ENCODE results near the gene SELENOS. TPM values are rescaled to one million over a fixed set of nuclear protein-coding genes. Genes with fewer than 3 reads are reported as not detected.
"Not testable (repeated sequence)": the region's sequence is repeated elsewhere in the genome, so short reads cannot be mapped to it uniquely, and the experiment has no call there.

Gene SELENOS
- total and polyA plus RNA-seq, 11 donors = 38.7 to 209 (median 49.8) TPM

- Histone ChIP-seq H3K36me3 (peaks cover 0 to 46% (median 39%) of the 10 kb centered on the region in 9 donors), H3K4me3 (peak overlapping the region in 9 of 12 donors; percentile 75 to 99 (median 93)), H3K4me1 (peaks cover 4 to 41% (median 27%) of the 10 kb centered on the region in 12 donors), H3K9me3 (no peaks in the 10 kb centered on the region), H3K27me3 (no peaks in the 10 kb centered on the region), H3K27ac (peak overlapping the region in 2 of 12 donors; percentile 96 to 97)
- ATAC-seq (no peak), DNase-seq (no peak)
- intact Hi-C loops (cut with DNase I) = loop anchor here in 1 of 10 donors (10.0 kb wide), 1 partner anchor 432 kb away; the partner anchor contains the start of gene TARS3
- TF ChIP-seq CTCF (IDR thresholded peaks at IDR 0.05) = no peak
- no peak for TF ChIP-seq POLR2A (IDR thresholded peaks at IDR 0.05)
- 77 to 80% (median 78%) methylated on average over 10 of the region's 10 CpGs for WGBS, 4 donors
These were observed 15.8 kb upstream of the SELENOS start for GRCh38 chr15:101293122-101293521.

GRCh38 chr15:101288905-101289513, 11.7 kb upstream of the SELENOS start:
- WGBS, 4 donors = 80 to 83% (median 81%) methylated on average over 8 of the region's 8 CpGs
- H3K4me1 ChIP-seq = peaks cover 4 to 39% (median 22%) of the 10 kb centered on the region in 12 donors
- H3K9me3 ChIP-seq = peaks cover 0 to 3% (median 0%) of the 10 kb centered on the region in 12 donors
- H3K27me3 ChIP-seq = no peaks in the 10 kb centered on the region
- DNase-seq (no peak), ATAC-seq (peak in 2 of 4 donors; percentile 37 to 52)
- peak; percentile 45 to 70 (median 58) for TF ChIP-seq CTCF (IDR thresholded peaks at IDR 0.05)
- TF ChIP-seq POLR2A (IDR thresholded peaks at IDR 0.05) = no peak
- H3K27ac ChIP-seq = no peak overlapping the region
- intact Hi-C loops (cut with DNase I) = no loop called here
- H3K36me3 ChIP-seq = peaks cover 0 to 87% (median 80%) of the 10 kb centered on the region in 9 donors
- H3K4me3 ChIP-seq = no peak overlapping the region

- H3K9me3 ChIP-seq; H3K4me3 ChIP-seq; DNase-seq; ATAC-seq; H3K27ac ChIP-seq; H3K27me3 ChIP-seq; intact Hi-C loops (cut with DNase I): not testable (repeated sequence)
- Histone ChIP-seq H3K4me1 (peaks cover 0 to 22% (median 6%) of the 10 kb centered on the region in 12 donors), H3K36me3 (peaks cover 0 to 100% (median 91%) of the 10 kb centered on the region in 9 donors)
- WGBS, 4 donors = 93 to 100% (median 96%) methylated on average over 6 of the region's 6 CpGs
These were observed 10.1 kb upstream of the SELENOS start for GRCh38 chr15:101287342-101287741.

GRCh38 chr15:101286471-101287114, 9.3 kb upstream of the SELENOS start:
- no peaks in the 10 kb centered on the region for H3K27me3 ChIP-seq
- 89 to 94% (median 92%) methylated on average over 9 of the region's 9 CpGs for WGBS, 4 donors
- peaks cover 0 to 3% (median 0%) of the 10 kb centered on the region in 12 donors for H3K9me3 ChIP-seq
- peak overlapping the region in 1 of 12 donors; percentile 60 for H3K27ac ChIP-seq
- intact Hi-C loops (cut with DNase I) = no loop called here
- TF ChIP-seq CTCF (IDR thresholded peaks at IDR 0.05) (no peak), POLR2A (IDR thresholded peaks at IDR 0.05) (no peak)
- peaks cover 0 to 100% (median 91%) of the 10 kb centered on the region in 9 donors for H3K36me3 ChIP-seq
- H3K4me1 ChIP-seq = peaks cover 0 to 17% (median 0%) of the 10 kb centered on the region in 12 donors
- H3K4me3 ChIP-seq = no peak overlapping the region
- ATAC-seq = no peak
- no peak for DNase-seq

Measured in heart left ventricle (tissue), 16 donors.